Neural progenitor cell (in vitro differentiated cells): Measurements from ENCODE around the gene LTBP1.

Experiments
- EZH2 ChIP-seq: fragments of 200-600 bp; sonication (generic); IDR thresholded peaks from 2 replicates; pipeline ENCODE4 v1.6.1; 2017; ENCODE audit warnings: antibody characterized with exemption, mild to moderate bottlenecking, moderate library complexity
- EZH2phosphoT487 ChIP-seq: fragments of 200-600 bp; sonication (generic); IDR thresholded peaks from 2 replicates; pipeline ENCODE4 v1.6.1; 2017; ENCODE audit warnings: antibody characterized with exemption
- TF ChIP-seq, protein P1 (sequence below): fragments of 200-600 bp; sonication (generic); IDR thresholded peaks from 2 replicates; pipeline ENCODE4 v1.5.1; 2017; ENCODE audit warnings: antibody characterized with exemption, mild to moderate bottlenecking

DNA sequence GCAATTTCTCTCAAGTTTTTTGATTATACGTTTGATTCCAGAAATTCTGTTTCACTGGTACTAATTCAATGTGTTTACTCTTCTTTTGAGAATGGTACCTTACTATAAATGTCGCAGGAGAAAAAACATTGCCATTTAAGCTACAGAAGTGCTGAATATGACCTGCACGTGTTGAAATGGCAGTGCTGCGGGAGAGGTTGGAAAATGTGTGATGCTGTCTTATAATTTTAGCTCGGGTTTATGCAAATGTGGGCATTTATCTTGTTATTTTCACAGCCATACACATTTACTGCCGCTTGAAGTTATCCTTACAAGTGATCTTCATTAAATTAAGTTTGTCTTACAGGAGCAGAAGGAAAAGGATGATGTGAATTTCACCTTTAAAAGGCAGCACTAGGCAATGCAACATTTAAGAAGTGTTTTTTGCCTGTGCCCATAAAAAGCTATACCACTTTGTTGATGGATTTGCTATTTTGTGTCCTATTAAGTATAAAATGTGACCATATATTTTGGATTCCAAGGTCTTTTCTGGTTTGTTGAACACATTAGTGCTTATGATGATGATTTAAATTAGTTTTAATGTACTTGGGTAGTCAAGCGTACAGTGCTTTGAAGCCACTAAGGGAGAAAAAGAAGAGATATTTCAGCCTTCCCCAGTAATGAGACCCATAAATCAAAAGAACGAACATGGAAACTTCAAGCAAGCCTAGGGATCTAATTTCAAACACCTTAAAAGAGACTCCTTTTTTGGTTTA lies 112.1 kb downstream of the LTBP1 start:
- TF ChIP-seq, protein P1, sequence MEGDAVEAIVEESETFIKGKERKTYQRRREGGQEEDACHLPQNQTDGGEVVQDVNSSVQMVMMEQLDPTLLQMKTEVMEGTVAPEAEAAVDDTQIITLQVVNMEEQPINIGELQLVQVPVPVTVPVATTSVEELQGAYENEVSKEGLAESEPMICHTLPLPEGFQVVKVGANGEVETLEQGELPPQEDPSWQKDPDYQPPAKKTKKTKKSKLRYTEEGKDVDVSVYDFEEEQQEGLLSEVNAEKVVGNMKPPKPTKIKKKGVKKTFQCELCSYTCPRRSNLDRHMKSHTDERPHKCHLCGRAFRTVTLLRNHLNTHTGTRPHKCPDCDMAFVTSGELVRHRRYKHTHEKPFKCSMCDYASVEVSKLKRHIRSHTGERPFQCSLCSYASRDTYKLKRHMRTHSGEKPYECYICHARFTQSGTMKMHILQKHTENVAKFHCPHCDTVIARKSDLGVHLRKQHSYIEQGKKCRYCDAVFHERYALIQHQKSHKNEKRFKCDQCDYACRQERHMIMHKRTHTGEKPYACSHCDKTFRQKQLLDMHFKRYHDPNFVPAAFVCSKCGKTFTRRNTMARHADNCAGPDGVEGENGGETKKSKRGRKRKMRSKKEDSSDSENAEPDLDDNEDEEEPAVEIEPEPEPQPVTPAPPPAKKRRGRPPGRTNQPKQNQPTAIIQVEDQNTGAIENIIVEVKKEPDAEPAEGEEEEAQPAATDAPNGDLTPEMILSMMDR, result no peak
- TF ChIP-seq EZH2phosphoT487, result no peak
- TF ChIP-seq EZH2, result no peak
